ENCODE data around the gene SAMD1.

SAMD1 gene

DNA sequence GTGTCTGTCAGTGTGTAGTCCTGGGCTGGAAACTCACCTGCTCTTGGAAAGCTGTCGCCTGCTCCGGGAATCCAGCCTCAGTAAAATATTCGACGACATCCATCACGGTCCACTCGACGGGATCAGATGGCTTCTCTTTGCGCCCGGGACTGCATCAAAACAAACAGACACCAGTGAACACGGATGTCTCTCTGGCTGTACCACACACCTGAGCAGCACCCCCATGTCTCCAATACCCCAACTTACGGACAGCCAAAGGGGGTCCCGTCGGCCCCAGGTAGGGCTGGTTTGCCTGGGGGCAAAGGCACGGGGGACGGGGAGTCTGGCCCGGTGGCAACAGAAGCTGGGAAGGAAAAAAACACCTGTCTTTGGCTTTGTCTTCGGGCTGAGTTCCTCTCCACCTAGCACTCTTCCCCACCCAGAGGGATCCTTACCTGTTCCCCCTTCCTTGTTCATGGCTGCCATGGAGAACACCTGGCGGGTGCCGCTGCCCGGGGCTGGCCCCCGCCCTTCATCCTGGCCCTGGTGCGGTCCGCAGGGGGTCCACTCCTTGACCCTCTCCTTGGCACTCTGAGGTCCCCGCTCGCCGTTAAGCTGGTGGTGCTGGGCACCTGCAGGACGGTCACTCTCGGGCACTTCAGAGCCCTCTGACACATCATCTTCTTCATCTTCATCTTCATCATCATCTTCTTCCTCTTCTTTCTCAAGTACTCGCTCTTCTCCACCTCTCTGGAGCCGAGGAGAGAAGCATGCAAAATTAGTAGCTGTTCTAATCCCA lies 1.7 kb downstream of the SAMD1 start:
- no peak for DNase-seq

DNA sequence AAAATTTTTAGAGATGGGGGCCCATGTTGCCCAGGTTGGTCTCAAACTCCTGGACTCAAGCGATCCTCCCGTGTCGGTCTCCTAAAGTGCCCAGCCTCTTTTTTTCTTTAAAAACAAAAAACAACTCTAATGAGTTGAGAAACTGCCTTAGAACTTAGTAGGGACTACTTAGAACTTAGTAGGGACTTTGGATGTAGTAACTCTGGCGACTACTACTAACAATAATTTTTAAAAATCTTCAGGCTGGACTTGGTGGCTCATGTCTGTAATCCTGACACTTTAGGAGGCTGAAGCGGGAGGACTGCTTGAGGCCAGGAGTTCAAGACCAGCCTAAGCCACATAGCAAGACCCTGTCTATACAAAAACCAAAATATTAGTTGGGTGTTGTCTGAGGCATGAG lies 4.5 kb downstream of the SAMD1 start:
- no peak for DNase-seq

DNA sequence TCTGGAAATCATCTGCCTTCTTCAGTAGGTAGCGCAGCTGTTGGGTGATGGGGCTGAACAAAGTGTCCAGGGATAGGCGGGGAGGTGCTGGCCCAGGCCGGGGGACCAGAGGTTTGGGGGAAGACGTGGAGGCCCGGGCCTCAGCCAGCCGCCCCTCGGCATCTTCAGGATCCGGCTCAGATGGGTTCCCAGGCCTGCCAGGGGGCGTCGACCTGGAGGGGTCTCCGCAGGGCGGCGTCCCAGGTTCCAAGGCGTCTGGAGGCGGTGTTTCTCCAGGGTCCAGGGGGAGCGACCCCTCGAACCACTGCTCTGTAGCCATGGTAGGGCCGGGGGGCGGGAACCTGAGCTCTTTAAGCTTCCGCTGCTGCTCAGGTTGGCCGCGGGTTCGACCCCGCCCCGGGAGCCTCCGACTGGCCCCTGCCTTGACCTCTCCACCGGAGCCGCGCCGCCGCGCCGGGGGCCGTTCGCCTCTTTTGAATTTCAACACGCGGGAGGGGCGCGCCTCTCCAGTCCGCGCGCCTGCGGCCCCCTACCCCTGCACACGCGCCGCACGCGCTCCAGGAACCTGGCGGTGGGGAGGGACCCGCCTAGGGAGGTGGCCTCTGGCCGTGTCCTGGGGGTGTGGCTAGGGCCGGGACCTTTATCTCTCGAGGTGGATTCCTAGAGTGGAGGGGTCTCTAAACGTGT lies 5.1 kb downstream of the SAMD1 start, which contains the start of gene C19orf67:
C19orf67 (minus strand) TSS at position 475 of the 687 bp plus-strand sequence; CDS start at position 319, 156 bp downstream.
- DNase-seq, result no peak

DNA sequence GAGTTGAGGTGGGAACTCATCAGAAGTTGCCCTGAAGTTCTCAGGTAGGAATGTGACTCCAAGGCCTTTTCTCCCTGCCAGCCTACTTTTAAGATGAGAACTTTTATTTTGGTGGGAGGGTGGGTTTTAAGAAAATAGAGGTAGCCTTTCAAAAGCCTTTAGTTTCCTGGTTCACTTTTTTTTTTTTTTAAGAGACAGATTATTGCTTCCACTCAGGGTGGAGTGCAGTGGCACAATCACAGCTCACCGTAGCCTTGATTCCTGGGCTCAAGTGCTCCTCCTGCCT lies 7.9 kb downstream of the SAMD1 start:
- DNase-seq, result no peak

DNA sequence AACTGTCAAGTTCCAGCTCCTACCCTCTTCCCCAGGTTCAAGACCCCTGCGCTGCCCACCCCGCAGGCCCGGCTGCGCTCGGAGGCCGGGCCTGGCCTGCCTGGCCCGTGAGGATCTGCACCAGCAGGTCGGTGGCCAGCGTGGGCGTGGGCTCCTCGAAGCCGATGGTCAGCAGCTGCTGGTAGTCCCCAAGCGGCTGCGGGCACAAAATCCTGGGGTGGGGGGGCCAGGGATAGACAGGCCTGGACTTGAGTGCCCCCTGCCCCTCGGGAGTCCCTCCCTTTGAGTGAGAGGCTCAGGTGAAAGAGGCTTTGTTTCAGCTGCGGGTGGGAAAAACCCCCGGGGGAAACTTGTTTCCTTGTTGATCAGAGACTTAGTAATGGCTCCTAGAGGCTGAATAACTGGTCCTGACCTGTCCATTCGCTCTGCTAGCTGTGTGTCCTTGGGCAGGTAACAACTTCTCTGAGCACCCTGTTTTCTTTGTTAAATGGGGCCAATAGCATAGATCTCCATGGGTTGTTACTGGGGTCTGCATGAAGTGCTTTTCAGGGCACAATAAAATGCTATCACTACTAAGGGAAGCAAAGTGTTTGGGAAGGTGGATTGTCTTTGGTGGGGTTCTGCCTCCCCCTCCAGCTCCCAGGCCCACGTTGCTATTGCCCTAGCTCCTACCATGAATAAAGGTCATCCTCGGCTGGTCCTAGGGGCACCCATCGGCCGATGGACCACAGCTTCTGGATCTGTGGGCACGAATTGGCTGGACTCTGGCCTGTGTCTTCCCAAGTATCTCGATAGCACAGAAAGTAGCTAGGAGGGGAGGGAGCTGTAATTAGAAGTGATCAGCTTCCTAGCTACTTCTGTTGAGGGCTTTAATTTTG lies 8.5 kb downstream of the SAMD1 start:
- peak; percentile 27 to 47 for DNase-seq

DNA sequence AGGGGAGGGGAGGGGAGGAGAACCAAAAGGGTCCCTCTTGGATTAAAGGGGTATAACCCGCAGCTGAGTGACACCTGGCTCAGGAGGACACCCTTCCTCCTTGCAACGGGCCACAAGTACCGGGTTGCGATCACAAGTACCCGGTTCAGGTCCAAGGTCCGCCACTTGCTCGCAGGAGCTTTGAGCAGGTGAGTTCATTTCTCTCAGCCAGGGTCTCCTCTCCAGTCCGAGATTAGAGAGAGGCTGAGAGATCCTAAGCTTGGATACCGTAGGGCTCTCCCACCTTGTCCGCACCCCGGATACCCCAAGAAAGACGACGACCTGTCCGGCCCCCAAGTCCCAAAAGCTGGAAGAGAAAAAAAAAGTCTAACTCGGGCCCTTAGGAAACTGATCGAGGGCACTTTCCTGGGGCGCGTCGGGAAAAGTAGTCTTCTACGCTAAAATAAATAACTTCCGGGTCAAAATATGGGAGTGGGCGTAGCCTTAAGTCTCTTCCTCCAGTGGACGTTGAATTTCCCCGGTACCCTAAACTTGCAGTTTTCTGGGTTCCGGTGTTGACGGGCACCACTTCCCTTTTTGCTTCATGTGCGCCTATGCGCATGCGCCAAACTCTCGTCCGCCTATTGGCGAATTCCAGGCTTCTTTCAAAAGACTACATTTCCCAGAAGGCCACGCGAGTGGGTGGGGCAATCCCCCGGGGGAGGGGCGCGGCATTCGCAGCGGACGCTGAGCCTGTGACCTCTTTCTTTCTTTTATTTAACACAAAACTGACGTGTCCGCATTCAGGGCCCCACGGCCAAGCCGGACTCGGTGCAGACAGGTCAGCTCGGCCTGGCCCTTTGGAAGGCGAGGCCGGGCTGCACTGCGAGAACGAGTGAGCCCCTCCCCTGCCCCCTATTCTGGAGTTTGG lies 9.4 kb downstream of the SAMD1 start:
- DNase-seq, result peak; percentile 99

DNA sequence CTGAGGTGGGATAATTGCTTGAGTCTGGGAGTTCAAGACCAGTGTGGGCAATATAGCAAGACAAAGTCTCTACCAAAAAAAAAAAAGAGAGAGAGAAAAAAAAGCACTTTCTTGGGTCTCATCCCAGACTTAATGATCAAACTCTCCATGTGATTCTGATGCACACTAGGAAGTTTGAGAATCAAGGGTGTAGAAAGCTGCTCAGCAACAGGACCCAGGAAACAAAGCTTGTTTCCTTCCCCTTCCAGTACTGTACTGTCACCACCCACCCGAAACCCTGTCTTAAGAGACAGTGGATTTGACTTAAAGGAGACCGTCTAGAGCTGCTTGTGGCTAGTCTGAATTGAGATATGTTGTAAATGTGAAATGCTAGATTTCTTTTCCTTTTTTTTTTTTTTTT lies 12.1 kb downstream of the SAMD1 start:
- no peak for DNase-seq

DNA sequence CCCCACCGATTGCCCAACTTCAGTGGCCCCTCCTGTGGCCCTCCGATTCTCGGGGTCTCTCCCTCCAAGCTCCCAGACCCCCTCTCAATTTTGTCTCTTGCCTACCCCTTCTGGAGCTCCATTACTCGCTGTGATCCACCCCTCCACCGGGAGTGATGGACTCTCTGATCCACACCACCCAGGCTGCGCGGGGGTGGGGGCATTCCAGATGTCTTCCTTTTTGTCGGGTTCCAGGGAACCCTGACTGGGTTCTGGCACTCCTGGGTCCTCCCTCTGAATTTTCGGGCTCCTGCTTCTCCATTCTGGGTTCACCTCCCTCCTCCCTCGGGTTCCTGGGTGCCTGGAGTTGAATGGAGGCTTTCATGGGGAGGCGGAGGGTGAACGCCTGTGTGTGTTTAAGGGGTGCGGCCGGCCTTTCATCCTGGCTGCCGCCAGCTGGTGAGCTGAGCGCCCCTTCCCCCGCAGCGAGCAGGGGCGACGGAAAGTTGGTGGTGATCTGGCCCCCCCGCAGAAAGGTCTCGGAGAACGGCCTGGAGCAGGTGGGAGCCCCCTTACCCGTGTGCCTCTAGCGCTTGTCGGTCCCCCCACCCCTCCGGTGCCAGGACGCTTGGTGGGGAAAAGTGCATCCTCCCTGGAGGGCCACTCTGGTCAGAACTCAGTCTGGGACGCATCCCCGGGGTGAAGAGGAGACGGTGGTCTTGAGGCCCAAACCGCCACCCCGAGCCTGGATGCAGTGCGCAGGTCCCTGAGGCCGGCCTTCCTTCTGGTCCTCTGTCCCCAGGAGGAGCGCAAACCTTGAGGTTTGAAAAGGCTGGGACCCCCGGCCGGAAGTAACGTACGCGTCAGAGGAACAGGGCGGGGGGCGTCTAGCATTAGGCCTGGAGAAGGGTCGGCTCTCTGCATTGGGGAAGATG lies 16.4 kb downstream of the SAMD1 start:
- peak; percentile 51 for DNase-seq

DNA sequence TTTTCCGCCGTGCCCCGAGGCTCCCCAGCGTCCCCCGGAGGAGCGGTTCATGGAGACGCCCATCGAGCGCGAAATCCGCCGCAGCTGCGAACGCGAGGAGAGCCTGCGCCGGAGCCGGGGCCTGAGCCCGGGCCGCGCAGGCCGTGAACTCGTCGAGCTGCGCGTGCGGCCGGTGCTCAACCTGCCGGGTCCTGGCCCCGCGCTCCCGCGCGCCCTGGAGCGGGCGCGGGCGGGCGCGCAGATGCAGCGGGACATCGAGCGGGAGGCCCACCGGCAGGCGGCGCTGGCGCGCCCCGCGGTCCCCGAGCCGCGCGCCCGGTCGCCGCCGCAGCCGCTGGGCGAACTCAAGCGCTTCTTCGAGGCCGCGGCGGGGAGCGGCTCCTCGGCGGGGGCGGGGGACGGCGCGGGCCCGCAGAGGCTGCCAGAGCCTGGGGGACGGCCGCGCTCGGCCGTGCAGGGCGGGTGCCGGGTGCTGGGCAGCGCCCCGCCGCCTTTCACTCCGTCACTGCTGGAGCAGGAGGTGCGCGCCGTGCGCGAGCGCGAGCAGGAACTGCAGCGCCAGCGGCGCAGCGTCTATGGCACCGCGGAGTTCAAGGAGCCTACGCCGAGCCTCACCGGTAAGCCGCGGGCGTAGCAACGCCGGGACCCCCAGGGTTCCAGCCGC lies 17.2 kb downstream of the SAMD1 start:
- peak; percentile 78 to 80 for DNase-seq

DNA sequence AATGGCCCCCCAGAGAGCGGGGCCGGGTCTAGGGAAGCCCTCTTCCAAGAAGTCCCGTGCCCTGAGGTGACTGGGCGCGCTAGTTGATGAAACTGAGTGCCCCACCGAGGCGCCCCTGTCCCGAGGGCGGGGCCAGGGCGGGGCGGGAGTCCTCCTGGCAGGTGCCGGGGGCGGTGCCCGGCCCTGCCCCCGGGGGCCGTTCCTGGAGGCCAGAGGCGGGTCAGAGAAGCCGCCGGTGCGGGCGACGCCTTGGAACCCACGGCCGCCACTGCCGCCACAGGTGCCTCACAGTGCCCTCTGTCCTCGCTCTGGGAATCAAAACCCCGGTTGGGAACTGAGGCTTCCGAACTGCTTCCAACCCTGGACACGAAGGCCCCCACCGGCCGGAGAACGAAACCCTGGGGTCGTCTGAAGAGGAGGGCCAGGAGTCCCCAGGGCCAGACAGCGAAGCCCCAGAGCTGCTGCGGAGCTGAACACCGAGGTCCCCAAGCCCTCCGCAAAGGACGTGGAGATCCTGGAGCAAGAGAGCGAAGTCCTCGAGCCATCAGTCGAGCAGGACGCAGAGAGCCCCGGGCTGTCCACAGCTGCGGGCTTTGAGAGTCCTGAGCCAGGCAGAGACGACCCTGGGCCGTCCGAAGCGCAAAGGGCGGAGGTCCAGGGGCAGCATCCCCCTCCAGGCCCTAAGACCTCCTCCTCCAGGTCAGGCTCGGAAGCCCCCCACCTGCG lies 17.9 kb downstream of the SAMD1 start, which contains the start of gene MISP3:
MISP3 (plus strand) TSS at position 252 of the 726 bp plus-strand sequence. CDS start 524 bp downstream, outside the sequence.
- peak; percentile 39 to 54 for DNase-seq

DNA sequence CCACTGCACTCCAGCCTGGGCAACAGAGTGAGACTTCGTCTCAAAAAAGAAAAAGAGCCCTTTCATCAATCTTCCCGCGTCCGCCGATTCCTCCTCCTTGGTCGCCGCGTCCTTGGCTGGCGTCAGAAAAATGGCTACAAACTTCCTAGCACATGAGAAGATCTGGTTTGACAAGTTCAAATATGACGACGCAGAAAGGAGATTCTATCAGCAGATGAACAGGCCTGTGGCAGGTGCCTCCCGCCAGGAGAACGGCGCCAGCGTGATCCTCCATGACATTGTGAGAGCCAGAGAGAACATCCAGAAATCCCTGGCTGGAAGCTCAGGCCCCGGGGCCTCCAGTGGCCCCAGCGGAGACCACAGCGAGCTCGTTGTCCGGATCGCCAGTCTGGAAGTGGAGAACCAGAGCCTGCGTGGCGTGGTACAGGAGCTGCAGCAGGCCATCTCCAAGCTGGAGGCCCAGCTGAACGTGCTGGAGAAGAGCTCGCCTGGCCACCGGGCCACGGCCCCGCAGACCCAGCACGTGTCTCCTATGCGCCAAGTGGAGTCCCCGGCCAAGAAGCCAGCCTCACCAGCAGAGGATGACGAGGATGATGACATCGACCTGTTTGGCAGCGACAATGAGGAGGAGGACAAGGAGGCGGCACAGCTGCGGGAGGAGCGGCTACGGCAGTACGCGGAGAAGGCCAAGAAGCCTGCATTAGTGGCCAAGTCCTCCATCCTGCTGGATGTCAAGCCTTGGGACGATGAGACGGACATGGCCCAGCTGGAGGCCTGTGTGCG lies 20.1 kb downstream of the SAMD1 start:
- DNase-seq, result no peak

DNA sequence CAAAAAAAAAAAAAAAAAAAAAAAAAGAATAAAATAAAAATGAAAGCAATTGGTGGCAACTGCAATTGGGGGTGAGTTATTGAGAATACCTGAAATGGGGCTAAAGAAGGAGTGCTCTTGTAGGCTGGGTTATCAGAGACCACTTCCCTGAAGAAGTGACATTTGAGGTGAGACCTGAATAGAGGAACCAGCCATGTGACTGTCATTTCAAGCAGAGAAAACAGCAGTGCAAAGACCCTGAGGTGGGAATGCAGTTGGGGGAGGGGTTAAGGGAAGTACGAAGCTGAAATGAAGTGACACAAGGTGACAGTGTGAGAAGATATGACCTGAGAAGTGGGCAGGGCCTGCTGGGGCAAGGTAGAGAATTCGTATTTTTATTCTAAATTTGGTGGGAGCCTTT lies 24.4 kb downstream of the SAMD1 start:
- no peak for DNase-seq

DNA sequence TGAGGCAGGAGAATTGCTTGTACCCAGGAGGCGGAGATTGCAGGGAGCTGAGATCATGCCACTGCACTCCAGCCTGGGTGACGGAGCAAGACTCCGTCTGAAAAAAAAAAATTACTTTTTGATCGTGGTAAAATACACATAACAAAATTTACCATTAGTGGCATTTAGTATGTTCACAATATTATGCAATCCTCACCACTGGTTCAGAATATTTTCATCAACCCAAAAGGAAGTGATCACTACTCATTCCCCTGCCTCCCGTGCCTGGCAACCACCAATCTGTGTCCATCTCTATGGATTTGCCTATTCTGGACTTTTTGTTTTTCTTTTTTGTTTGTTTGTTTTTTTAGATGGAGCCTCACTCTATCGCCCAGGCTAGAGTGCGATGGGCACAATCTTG lies 27.4 kb downstream of the SAMD1 start:
- no peak for DNase-seq

DNA sequence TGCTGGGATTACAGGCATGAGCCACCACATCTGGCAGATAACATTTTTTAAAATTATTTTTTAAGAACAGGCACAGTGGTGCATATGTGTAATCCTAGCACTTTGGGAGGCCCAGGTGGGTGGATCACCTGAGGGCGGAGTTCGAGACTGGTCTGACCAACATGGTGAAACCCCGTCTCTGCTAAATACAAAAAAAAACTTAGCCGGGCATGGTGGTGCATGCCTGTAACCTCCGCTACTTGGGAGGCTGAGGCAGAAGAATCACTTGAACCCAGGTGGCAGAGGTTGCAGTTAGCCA lies 28.0 kb downstream of the SAMD1 start:
- no peak for DNase-seq

DNA sequence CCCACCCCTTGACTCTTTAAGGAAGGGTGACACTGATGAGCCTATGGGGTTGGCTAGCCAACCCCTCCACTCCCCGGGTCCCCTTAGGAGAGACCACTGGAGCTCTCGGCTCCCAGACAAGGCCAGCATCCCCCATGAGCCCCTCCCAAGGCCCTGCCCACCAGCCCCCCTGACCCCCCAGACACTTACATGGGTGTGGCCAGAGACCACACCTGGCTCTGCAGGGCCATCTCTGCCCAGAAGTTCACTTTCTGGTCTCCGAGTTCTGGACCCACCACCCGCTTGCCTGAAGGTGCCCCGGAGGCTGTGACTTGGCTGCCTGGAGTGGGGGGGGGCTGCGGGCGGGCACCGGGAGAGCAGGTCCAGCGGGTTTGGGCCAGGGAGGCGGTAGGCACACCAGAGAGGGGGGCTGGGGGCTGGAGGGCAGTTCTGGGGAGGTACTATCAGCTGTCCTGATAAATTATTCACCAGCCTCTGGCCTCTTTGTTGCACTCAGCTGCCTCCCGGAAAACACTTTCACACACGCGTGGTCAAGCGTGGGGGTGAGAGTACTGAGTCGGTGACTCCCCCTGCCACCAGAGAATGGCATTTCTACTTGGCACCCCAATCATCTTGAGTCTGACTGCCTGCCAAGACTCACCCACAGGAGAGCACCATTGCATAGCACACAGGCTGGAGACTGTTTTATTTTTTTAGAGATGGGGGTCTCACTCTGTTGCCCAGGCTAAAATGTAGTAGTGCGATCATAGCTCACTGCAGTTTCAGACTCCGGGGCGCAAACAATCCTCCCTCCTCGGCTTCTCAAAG lies 28.6 kb downstream of the SAMD1 start, which contains the start of gene PALM3:
PALM3 (minus strand) TSS at position 326 of the 807 bp plus-strand sequence; CDS start at position 230, 96 bp downstream.
- DNase-seq, result no peak

DNA sequence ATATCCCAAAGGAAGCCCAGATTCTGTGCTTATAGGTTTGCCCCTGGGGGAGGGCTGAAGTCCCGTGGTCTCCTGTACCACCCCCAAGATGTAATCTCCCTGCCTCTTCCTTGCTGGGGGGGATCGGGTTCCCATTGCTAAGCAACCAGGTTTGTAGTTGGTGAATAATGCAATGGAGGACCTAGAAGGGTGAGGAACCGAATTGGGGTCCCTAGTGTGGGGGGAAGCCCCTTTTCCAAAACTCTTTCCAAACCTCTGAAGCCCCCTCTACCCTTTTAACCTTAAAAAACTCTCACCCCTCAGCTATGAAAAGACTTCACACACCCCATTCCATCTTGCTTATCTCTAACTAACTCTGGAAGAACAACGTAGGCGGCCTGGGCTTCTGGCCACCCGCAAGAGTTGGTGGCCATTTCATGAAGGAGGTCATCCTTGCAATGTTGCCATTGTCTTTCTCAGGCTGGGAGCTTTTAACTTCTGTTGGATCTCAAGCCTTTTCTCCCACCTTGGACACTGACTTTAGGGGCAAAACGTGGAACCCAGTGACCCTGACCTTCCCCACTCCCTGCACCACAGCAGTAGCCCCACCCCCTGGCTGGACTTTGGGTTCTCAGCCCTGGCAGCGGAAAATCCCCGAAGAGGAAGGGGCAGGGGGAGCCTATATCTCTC lies 29.3 kb downstream of the SAMD1 start:
- no peak for DNase-seq

DNA sequence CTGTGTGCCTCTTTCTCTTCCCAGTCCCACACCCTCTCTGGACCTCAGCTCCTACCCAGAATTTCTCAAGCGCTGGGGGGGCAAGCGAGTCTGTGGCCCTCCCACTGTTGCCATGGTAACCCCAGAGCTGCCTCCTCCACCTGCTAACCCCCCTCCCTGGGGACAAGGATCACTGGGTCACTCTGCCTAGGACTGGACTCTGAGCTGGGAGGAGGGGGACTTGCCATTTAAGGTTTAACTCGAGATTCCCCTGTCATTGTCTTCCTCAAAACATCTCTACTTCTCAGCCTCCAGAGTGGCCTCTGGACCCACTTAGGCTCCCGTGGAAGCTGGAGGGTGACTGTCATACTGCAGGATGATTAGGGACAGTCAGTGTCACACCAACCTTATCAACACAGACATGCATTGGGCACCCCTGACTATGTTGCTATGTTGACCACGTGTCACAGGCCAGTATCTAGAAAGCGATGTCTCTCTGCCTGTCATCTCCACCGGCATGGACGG lies 30.8 kb downstream of the SAMD1 start:
- DNase-seq, result no peak

DNA sequence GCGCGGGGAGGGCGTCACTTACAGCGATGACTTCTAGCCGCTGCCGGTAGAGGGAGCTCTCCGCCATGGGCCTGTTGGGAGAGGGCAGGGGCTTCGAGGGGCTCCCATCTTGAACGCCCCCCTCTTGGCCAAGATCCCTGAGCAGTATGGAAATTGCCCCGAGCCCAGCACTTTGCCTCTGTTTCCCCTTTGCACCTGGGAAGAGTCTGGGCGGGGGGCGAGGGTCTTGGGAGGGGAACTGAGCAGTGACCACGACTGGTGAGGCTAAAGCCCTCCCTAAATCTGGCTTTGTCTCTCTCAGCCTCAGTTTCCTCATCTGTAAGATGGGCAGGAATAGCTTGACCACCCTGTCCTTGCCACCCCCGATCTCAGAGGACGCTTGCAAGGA lies 31.5 kb downstream of the SAMD1 start:
- peak; percentile 62 to 68 for DNase-seq

Measured in stimulated activated CD4-positive, alpha-beta T cell treated with anti-CD3 and anti-CD28 coated beads, Interleukin-2, amount 100 ng/mL, for 24 hours (primary cell).